Calu3 (cell line): Measurements from ENCODE around the gene DROSHA. TPM values are rescaled to one million over a fixed set of nuclear protein-coding genes. Genes with fewer than 3 reads are reported as not detected.
"Not testable (repeated sequence)": the region's sequence is repeated elsewhere in the genome, so short reads cannot be mapped to it uniquely, and the experiment has no call there.

Experiments used
- BruUV-seq: library from RNA; stranded (reverse); fragments of 400-500 nt; replicated peaks from 2 replicates; lab custom pipeline; 2021; lab: Mats Ljungman, UMichigan
- CTCF ChIA-PET: fragments of 300-600 bp; sonication (Branson Sonifier 250); formaldehyde crosslinking; loops from one replicate; lab custom pipeline; 2022; ENCODE audit warnings: antibody characterized with exemption; lab: Charles Lee
- DNase-seq: peaks from one replicate; pipeline ENCODE4 v3.0.0; 2022
- H3K27ac Mint-ChIP-seq: one replicate; pipeline ENCODE4 v1.8.0; 2022; ENCODE audit warnings: mixed read lengths; ENCODE audit not compliant: unreplicated experiment
- H3K27me3 Mint-ChIP-seq: one replicate; pipeline ENCODE4 v1.8.0; 2022; ENCODE audit warnings: mixed read lengths; ENCODE audit not compliant: unreplicated experiment
- H3K36me3 Mint-ChIP-seq: one replicate; pipeline ENCODE4 v1.8.0; 2022; ENCODE audit warnings: mild to moderate bottlenecking, moderate library complexity, mixed read lengths; ENCODE audit not compliant: insufficient read depth, unreplicated experiment
- H3K4me1 Mint-ChIP-seq: one replicate; pipeline ENCODE4 v1.8.0; 2022; ENCODE audit warnings: mild to moderate bottlenecking, low read depth, mixed read lengths; ENCODE audit not compliant: unreplicated experiment
- H3K4me3 Mint-ChIP-seq: one replicate; pipeline ENCODE4 v1.8.0; 2022; ENCODE audit warnings: mild to moderate bottlenecking, low read depth, moderate library complexity, mixed read lengths; ENCODE audit not compliant: unreplicated experiment
- H3K9me3 Mint-ChIP-seq: one replicate; pipeline ENCODE4 v1.8.0; 2022; ENCODE audit warnings: low read depth, mixed read lengths; ENCODE audit not compliant: unreplicated experiment
- intact Hi-C: fragments of 100-400 bp; cut with micrococcal nuclease; formaldehyde crosslinking; loops from one replicate; pipeline ENCODE4 v1.10.0; 2022; ENCODE audit not compliant: unreplicated experiment
- total RNA-seq: library from RNA; stranded (reverse); gene quantifications from 2 replicates; pipeline ENCODE4 v1.2.3, GENCODE V29; 2022
- TF ChIP-seq, protein P1 (sequence below): fragments of 200-600 bp; IDR thresholded peaks from one replicate; pipeline ENCODE4 v1.8.0; 2022; ENCODE audit warnings: antibody characterized with exemption; ENCODE audit not compliant: unreplicated experiment

DROSHA gene
- total RNA-seq, 1 experiment from 2014 or later = 72.5 TPM

DNA sequence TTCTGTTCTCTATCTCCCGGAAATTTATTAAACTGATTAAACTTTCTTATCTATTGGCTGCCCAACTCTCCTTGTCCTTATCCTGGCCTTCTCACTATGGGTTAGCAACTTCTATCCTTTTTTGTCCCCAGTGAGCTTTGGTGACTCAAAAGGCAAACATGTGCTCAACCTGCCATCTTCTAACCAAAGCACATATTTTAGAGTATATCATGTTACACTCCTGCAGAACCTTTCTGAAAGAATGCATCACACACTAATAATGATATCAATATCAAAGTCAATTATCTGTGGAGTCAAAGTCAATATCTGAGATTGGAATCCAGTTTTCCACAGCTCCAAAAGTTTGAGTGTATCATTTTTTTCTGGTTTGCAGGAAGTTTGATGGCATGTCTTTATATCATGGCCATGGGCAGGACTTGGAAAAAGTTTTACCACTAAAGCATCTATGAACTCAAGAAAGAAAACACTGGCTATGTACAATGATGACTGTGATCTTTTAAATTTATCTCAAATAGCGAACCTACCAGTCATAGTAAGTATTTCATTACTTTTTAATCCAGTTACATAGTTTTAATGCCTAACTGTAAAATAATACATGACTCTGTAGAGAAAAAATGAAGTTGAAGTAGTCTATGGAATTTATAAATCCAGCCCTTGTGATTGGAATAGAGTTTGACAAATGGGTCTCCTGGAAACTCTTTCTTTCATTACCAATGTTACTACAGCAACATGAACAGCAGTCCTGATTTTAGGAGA is 166.8 kb downstream of the DROSHA start:
- Mint-ChIP-seq H3K27ac (no peak overlapping the region), H3K4me3 (no peak overlapping the region), H3K4me1 (peaks cover 16% of the 10 kb centered on the region), H3K27me3 (peaks cover 5% of the 10 kb centered on the region), H3K9me3 (peaks cover 2% of the 10 kb centered on the region), H3K36me3 (no peaks in the 10 kb centered on the region)
- TF ChIP-seq, protein P1, sequence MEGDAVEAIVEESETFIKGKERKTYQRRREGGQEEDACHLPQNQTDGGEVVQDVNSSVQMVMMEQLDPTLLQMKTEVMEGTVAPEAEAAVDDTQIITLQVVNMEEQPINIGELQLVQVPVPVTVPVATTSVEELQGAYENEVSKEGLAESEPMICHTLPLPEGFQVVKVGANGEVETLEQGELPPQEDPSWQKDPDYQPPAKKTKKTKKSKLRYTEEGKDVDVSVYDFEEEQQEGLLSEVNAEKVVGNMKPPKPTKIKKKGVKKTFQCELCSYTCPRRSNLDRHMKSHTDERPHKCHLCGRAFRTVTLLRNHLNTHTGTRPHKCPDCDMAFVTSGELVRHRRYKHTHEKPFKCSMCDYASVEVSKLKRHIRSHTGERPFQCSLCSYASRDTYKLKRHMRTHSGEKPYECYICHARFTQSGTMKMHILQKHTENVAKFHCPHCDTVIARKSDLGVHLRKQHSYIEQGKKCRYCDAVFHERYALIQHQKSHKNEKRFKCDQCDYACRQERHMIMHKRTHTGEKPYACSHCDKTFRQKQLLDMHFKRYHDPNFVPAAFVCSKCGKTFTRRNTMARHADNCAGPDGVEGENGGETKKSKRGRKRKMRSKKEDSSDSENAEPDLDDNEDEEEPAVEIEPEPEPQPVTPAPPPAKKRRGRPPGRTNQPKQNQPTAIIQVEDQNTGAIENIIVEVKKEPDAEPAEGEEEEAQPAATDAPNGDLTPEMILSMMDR = no peak
- BruUV-seq = no TSS peak
- intact Hi-C loops = no loop called here
- DNase-seq = no peak
- CTCF ChIA-PET = interaction anchor here (0.5 to 0.7 kb wide), 2 partner anchors 151 to 1283 kb away, joined by 3 to 4 read pairs; no protein-coding TSS in a partner anchor

DNA sequence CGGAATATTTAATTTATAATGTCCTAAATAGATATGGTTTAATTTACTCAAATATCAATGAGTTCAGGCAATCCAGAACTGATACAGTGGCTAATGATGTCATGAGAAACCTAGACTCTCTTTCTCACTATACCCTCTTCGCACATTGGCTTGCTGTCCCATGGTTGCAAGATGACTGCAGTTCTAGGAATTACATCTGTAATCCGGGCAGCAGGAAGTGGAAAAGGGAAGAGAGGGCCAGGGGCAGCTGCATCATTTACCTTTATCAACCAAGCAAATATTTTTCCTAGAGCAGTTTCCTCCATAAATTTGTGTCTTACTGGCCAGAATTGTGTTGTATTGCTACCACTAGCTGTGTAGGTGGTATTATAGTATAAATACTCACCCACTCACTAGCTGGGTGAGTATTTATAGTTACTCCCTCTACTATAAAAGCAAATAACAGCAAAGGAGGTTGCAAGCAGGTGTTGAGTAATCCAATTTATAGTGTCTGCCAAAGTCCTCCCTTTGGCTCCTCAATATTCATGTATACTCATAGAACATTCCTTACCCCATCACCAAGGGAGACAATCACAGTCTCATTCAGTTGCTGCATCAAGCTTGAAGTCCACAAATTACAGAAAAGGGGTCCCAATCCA is 168.8 kb downstream of the DROSHA start:
- Mint-ChIP-seq H3K36me3 (no peaks in the 10 kb centered on the region), H3K27me3 (no peaks in the 10 kb centered on the region), H3K9me3 (peaks cover 2% of the 10 kb centered on the region), H3K27ac (no peak overlapping the region), H3K4me1 (peaks cover 16% of the 10 kb centered on the region), H3K4me3 (no peak overlapping the region)
- intact Hi-C loops = no loop called here
- DNase-seq = no peak
- TF ChIP-seq, protein P1 = no peak
- BruUV-seq = no TSS peak
- CTCF ChIA-PET = no interaction called here

DNA sequence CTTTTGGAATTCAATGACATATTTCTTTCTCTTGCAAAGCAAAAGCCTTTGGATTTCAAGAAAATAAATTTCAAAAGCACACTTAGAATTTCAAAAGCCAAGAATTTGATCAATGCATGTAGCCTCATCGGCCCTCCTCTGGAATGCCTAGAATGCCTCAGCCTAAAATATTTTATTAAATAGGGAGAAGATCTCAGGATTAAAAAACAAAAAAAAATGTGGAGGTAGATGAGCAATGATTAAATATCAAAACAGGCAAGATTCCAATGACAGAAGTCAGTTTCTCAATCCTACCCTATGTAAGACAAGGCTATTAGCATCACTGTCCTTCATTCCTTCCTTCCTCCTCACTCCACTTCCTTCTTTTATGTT is 169.4 kb downstream of the DROSHA start:
- CTCF ChIA-PET = no interaction called here
- Mint-ChIP-seq H3K4me1 (peaks cover 16% of the 10 kb centered on the region), H3K4me3 (no peak overlapping the region), H3K27me3 (no peaks in the 10 kb centered on the region), H3K9me3 (peaks cover 5% of the 10 kb centered on the region), H3K36me3 (no peaks in the 10 kb centered on the region), H3K27ac (no peak overlapping the region)
- intact Hi-C loops = no loop called here
- no peak for DNase-seq
- no TSS peak for BruUV-seq
- TF ChIP-seq, protein P1 = no peak

DNA sequence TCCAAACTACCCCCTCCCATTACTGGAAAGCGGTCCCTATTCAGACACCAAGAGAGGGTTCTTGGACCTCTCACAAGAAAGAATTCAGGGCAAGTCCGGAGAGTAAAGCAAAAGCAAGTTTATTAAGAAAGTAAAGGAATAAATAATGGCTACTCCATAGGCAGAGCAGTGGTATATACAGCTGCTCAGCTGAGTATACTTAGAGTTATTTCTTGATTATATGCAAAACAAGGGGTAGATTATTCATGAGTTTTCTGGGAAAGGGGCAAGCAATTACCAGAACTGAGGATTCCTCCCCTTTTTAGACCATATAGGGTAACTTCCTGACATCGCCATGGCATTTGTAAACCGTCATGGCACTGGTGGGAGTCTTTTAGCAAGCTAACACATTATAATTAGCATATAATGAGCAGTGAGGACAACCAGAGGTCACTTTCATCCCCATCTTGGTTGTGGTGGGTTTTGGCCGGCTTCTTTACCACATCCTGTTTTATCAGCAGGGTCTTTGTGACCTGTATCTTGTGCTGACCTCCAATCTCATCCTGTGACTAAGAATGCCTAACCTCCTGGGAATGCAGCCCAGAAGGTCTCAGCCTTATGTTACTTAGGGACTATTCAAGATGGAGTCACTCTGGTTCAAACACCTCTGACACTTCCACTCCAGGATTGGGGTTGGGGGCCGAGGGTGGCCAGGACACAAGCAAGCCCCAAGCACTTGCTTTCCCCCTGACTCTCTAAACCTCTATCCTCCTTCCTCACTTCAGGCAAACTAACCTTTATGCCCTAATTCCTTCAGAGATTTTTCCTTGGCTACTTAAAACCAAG is 170.0 kb downstream of the DROSHA start:
- H3K27ac Mint-ChIP-seq, H3K27me3 Mint-ChIP-seq, H3K36me3 Mint-ChIP-seq, H3K9me3 Mint-ChIP-seq, BruUV-seq, H3K4me3 Mint-ChIP-seq, intact Hi-C loops, DNase-seq, CTCF ChIA-PET: not testable (repeated sequence)
- H3K4me1 Mint-ChIP-seq = peaks cover 16% of the 10 kb centered on the region
